ENCODE results near the gene MAPK12.

The MAPK12 gene

GRCh38 chr22:50261615-50262459 lies at the start of gene MAPK12:
Gene MAPK12, minus strand, starts transcription at chr22:50261683. Its CDS starts 174 bp downstream, at chr22:50261509.
- no peak for DNase-seq

- no peak for DNase-seq
Observed at GRCh38 chr22:50310949-50311444, 49.5 kb upstream of the MAPK12 start.

GRCh38 chr22:50310031-50310722 lies 48.7 kb upstream of the MAPK12 start:
- DNase-seq, result no peak

- DNase-seq, result no peak
Observed at GRCh38 chr22:50309601-50309991, 48.1 kb upstream of the MAPK12 start.

- DNase-seq, result no peak
Observed at GRCh38 chr22:50308986-50309600, 47.6 kb upstream of the MAPK12 start.

GRCh38 chr22:50308597-50308935 lies 47.1 kb upstream of the MAPK12 start:
- no peak for DNase-seq

- no peak for DNase-seq
Observed at GRCh38 chr22:50307890-50308596, 46.6 kb upstream of the MAPK12 start.

GRCh38 chr22:50306753-50307749 lies 45.6 kb upstream of the MAPK12 start, which contains the start of gene PLXNB2:
Gene PLXNB2, minus strand, starts transcription at chr22:50307646. Its CDS starts 17,062 bp downstream, at chr22:50290584.
- peak; percentile 45 for DNase-seq

- DNase-seq, result peak; percentile 28
Observed at GRCh38 chr22:50305923-50306566, 44.6 kb upstream of the MAPK12 start.

GRCh38 chr22:50305393-50305922 lies 44.0 kb upstream of the MAPK12 start:
- DNase-seq, result no peak

GRCh38 chr22:50304528-50305392 lies 43.3 kb upstream of the MAPK12 start:
- no peak for DNase-seq

- no peak for DNase-seq
Observed at GRCh38 chr22:50303848-50304527, 42.5 kb upstream of the MAPK12 start.

GRCh38 chr22:50303515-50303847 lies 42.0 kb upstream of the MAPK12 start:
- no peak for DNase-seq

- DNase-seq, result no peak
Observed at GRCh38 chr22:50302564-50302963, 41.1 kb upstream of the MAPK12 start.

- no peak for DNase-seq
Observed at GRCh38 chr22:50302041-50302541, 40.6 kb upstream of the MAPK12 start.

GRCh38 chr22:50301581-50301991 lies 40.1 kb upstream of the MAPK12 start:
- DNase-seq, result no peak

- DNase-seq, result no peak
Observed at GRCh38 chr22:50300620-50301257, 39.3 kb upstream of the MAPK12 start.

- DNase-seq, result no peak
Observed at GRCh38 chr22:50299785-50300619, 38.5 kb upstream of the MAPK12 start.

Measured in NCI-H748 treated with DMSO at 0.1 percent for 48 hours (cell line).